HG03039 (cell line): ENCODE measurements around the gene USP12.
"Not testable (repeated sequence)": the region's sequence is repeated elsewhere in the genome, so short reads cannot be mapped to it uniquely, and the experiment has no call there.

Experiments used
- ATAC-seq: cut with Tn5 transposase; IDR thresholded peaks from one replicate; pipeline ENCODE4 v1.9.1; 2021; ENCODE audit warnings: mild to moderate bottlenecking, moderate library complexity; ENCODE audit not compliant: unreplicated experiment

The USP12 gene

GRCh38 chr13:27171244-27171826 lies at the start of gene USP12:
Gene USP12 (minus strand): TSS chr13:27171811. CDS start chr13:27171639, 172 bp downstream.
- ATAC-seq, result peak; percentile 16

- ATAC-seq, result no peak
Measured at GRCh38 chr13:27219611-27220010, 48.0 kb upstream of the USP12 start.

- ATAC-seq, result not testable (repeated sequence)
Measured at GRCh38 chr13:27218861-27219260, 47.2 kb upstream of the USP12 start.

- ATAC-seq, result not testable (repeated sequence)
Measured at GRCh38 chr13:27217791-27218190, 46.2 kb upstream of the USP12 start.

GRCh38 chr13:27213386-27213785 lies 41.8 kb upstream of the USP12 start:
- not testable (repeated sequence) for ATAC-seq

- no peak for ATAC-seq
Measured at GRCh38 chr13:27211771-27212364, 40.3 kb upstream of the USP12 start.

- ATAC-seq, result no peak
Measured at GRCh38 chr13:27211271-27211670, 39.7 kb upstream of the USP12 start.

GRCh38 chr13:27208514-27208913 lies 36.9 kb upstream of the USP12 start:
- no peak for ATAC-seq

- ATAC-seq, result no peak
Measured at GRCh38 chr13:27203854-27204253, 32.2 kb upstream of the USP12 start.

- ATAC-seq, result no peak
Measured at GRCh38 chr13:27203186-27203585, 31.6 kb upstream of the USP12 start.

GRCh38 chr13:27201661-27202060 lies 30.1 kb upstream of the USP12 start:
- no peak for ATAC-seq

GRCh38 chr13:27200413-27201070 lies 28.9 kb upstream of the USP12 start:
- ATAC-seq, result no peak

GRCh38 chr13:27199696-27200095 lies 28.1 kb upstream of the USP12 start:
- ATAC-seq, result no peak

GRCh38 chr13:27199211-27199610 lies 27.6 kb upstream of the USP12 start:
- no peak for ATAC-seq

- no peak for ATAC-seq
Measured at GRCh38 chr13:27194895-27195764, 23.5 kb upstream of the USP12 start.

- no peak for ATAC-seq
Measured at GRCh38 chr13:27194209-27194608, 22.6 kb upstream of the USP12 start.

GRCh38 chr13:27193496-27193895 lies 21.9 kb upstream of the USP12 start:
- no peak for ATAC-seq

- no peak for ATAC-seq
Measured at GRCh38 chr13:27192973-27193372, 21.4 kb upstream of the USP12 start.

GRCh38 chr13:27192367-27192766 lies 20.8 kb upstream of the USP12 start:
- ATAC-seq, result not testable (repeated sequence)

- ATAC-seq, result no peak
Measured at GRCh38 chr13:27189192-27189591, 17.6 kb upstream of the USP12 start.

GRCh38 chr13:27188239-27188638 lies 16.6 kb upstream of the USP12 start:
- ATAC-seq, result no peak
